ENCODE data around the gene TEKT3.

TEKT3 gene

DNA sequence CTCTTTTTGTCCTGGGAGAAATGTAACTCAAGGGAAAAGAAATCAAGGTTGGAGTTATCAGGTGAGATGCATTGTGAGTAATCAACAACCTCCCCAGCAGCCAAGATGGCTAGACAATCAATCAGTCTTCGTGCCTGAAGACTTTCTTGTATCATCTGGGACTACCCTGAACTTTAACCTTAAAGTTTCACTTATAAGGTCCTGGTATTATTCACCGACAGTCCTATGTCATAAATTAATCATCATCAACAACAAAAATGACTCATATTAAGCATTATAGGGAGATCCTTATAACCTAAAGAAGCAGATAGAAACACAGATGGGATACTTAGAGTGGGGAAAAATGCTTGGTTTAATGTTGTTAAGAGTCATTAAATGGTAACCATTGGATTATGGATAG is 7.7 kb upstream of the TEKT3 start:
- DNase-seq: no peak

DNA sequence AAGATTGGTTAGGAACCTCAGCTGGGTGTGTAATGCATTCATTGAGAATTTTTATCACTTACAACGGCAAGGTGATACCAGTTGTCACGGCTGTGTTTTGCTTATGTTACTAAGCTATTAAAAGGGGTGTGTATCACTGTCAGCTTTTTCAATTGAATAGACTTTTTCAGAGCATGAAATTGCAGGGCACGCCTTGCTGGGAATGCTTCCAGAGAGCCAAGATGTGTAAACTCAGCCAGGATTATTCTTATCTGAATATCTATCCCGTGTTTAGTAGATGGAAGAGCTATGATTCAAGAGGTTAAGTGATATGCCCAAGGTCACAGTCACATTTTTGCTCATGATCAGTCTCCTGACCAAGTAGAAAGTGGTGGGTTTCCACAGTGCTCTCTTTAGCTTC is 6.6 kb upstream of the TEKT3 start:
- no peak for DNase-seq

DNA sequence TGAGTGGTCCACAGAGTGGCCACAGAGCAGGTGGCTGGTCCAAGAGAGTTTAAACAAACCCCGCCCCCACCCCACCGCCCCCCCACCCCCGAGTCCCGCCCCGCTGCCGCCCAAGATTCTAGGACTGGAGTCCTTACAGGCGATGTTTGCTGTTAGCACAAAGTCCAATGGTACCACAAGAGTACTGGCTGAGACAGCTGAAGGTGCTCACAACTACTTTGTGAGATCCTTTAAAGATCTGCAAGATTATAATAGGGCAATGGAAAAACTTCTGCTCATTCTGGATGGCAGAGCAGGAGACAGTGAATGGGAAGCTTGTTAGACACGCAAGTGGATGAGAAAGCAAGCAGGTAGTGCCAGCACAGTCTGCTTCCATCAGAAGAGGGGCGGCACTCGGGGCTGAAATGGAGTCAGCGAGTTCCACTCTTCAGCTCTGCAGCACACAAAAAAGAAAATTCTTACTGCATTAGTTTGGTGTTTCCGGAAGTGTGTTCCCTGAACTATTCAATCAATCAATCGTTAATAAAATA is 4.7 kb upstream of the TEKT3 start:
- no peak for DNase-seq

DNA sequence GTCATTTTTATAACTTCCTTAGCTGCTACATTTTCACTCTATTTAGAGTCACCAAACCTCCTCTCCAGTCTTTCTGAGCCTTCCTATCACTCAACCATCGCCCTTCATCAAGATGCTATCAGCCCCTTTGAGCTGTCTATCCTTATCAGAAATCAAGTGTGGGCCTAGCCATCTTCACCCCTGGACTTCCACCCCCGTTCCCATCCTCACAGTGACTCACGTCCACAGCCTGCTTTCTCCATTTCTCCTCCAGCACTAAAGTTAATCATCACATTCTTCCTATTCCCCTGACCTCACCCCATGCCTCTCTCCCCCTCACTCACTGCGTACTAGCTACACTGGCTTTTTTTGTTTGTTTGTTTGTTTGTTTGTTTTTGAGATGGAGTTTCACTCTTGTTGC is 2.4 kb upstream of the TEKT3 start:
- no peak for DNase-seq

DNA sequence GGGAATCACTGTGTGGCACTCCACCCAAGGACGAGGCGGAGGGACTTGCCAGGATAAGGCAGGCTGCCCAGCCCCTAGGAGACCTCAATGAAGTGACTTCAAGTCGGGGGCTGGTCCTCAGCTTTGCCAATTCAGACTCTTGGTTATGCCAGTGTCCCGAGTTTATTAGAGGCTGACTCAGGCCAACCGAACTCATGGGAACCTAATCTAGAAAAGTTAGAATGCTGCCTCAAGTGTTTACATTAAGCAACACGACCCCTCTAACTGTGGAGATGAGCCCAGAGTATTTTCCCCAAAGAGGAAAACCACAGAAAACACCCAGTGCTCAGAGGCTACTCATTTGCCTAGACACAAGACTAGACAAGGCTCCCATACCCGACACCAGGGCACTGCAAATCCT is 1.1 kb upstream of the TEKT3 start:
- no peak for DNase-seq

DNA sequence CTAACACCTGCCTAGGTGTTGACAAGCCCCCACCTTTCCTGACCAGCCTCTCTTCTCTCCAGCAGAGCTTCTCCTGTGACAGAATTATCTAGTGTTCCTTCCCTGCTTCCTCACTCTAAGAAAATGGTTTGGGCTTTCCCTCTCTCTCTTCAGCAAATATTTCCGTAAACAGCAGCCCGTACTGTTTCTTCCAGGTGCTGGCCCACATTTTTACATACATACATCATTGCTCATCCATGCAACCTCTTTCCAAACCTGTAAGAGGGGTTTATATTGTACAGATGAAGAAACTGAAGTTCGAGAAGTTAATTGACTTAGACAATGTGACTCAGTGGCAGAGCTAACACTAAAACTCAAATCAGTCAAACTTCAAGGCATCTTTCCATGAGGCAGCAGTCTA is 569 bp upstream of the TEKT3 start:
- DNase-seq: no peak

DNA sequence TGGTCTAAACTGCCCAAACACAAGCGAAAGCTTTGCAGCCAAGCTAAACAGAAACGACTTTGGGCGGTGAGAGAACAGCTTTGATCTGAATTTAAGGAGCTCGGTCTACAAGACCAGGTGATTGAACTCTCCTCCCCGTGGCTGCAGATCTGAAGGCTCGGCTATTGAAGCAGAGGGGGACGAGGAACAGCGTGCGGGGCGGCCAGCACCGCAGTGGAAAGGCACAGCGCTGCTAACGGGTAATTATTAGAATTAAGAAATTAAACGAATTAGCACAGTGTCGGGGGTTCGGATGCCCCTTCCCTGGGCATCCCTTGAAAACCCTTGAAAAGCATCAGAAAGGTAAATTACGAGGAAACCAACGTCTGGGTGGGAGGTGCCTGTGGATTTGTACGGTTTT is 431 bp downstream of the TEKT3 start:
- DNase-seq: no peak

DNA sequence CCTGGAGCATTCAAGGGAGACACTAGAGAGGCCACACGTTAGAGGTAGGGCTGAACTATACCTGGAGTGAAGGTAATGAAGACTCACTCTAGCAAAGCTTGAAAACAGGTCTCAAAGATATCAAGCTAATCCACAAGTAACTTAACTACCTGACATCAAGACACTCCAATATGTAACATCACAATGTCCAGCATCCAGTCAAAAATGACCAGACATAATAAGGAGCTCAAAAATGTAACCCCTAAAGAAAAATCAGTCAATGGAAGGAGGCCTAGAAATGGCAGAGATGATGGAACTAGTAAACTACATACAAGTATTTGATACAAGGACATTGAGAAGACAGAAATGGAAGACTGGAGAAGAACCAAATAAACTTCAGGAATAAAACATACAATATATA is 6.0 kb downstream of the TEKT3 start:
- no peak for DNase-seq

DNA sequence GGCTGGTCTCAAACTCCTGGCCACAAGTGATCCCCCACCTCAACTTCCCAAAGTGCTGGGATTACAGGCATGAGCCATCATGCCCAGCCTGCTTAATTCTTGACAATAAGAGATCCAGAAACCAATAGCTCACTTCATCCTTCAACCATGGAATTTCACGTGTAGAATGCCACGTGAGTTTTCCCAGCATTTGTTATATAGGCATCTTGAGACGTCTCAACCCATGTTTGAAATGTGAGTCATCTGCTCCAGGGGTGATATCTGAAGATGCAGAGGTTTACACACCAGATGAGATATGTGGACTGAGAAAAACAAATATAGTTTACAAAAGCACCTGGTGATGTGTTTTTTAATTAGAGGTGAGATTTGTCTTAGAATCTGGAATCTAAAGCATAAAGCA is 7.1 kb downstream of the TEKT3 start:
- DNase-seq: no peak

DNA sequence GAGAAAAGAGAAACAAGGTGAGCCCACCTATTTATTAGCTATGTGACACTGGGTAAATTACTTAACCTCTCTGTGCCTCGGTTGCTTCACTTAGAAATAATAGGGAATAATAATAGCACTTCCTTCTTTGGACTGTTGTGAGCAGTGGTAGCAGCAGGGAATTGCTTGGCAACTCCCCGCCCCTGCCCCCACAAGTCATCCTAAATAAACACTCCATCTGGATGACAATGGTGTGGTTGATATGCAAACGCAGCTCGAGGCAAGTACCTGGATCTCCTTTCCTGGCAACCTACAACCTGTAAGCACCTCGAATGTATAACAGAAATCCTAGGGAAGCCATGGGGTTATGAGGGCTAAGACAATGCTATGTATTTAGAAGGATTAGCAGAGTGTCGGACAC is 9.1 kb downstream of the TEKT3 start:
- DNase-seq: no peak

DNA sequence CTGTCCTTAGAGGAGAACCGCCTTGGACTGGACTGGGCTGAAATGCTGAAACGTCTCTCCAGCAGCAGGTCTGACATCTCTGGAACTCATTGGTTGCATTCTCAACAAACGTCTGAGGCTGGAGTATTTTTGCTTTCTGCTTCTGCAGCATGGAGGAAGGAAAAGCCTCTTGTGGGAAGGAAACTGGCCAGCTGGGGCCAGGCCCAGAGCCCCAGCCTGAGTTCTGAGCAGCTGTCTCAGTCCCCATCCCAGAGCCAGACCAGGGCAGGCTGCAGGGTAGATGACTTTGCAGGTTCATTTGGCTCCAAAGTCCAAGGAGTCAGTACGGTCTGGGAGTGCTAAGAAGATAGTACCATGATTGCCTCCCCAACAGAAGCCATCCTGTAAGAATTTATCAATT is 18.3 kb downstream of the TEKT3 start:
- no peak for DNase-seq

DNA sequence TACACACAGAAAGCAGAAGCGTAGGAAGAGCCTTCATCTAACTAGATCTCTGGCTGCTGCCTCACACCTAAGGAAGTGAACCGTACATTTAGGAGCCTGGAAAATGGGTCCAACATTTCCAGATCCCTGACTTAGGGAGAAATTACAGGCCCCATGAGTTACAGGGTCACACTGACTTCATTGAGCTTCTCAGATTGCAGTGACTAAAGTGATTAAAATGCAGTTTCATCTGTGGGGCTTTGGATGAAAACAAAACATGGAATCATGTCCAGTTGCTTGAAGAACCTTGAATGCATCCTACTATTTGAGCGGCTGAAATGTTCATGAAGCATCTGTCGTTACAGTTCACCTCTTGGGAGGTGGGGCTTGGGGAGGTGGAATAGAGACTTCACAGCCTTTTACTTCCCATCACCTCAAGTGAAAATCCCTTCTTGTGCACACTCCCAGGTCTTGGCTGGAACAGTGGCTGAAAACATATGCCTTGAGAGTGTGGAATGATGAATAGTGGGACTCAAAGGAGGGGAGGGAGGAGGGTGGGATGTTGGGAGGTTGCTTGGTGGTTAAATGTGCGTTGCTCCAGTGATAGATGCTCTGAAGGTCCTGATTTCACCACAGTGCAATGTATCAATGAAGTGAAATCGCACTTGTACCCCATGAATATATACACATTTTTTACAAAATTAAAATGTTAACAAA is 19.7 kb downstream of the TEKT3 start:
- no peak for DNase-seq

DNA sequence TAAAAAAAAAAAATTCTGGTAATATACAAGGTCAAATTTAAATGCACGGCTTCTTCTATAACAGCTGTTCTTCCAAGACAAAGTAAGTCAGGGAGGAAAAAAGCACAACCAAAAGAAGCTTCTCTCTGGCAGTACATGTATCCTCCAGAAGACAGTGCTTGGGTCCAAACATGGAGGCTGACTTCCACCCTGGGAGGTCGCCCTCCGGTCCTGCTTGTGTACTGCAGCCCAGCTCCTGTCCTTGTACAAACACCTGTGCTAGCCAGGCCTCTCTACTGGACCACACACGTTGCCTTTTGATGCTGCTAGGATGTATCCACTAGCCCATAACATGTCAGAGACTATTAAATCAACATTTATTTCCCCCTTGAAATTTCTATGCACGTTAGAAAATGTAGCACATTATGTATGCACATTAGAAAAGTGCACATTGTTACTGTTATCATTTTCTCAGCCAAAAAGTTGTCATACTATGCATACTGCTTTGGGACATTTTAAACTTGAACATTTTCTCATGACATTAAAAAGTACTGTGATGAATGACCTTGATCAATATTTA is 21.9 kb downstream of the TEKT3 start:
- no peak for DNase-seq

DNA sequence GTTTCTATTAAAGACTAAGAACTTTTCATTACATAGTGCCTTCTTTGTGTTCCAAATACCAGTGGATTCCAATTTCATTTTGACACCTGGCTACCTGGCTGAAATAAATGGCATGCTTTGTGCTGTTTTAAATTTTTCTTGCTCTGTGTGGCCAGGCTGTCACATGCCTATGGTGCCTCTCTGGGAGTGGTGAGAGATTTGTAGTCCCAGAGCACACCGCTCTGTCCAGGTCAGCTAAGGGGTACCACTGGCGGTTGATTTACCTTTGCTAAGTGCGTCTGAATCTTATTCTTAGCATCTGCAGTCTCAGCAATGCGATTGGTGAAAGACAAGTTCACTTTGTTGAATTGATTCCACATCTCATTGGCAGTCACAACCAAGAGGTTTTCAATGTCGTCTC is 29.4 kb downstream of the TEKT3 start:
- DNase-seq: no peak

DNA sequence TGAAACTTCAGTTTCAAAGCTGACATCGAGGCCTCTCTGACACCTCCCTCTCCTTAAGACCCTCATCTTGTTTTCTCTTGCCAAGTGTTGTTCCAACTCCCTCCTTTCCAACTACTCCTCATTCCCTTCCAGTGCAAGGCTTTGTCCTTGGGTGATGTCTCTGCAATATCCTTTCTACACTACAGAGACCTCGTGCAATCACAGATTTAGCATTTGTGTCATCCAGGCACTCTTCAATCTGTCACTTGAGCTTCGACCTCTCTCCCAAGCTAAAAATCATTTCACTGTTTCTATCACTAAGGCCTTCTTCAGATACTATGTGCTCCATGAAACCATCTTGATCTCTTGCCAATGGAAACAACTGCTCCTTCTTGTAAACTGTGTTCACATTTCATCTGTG is 31.6 kb downstream of the TEKT3 start:
- DNase-seq: no peak

DNA sequence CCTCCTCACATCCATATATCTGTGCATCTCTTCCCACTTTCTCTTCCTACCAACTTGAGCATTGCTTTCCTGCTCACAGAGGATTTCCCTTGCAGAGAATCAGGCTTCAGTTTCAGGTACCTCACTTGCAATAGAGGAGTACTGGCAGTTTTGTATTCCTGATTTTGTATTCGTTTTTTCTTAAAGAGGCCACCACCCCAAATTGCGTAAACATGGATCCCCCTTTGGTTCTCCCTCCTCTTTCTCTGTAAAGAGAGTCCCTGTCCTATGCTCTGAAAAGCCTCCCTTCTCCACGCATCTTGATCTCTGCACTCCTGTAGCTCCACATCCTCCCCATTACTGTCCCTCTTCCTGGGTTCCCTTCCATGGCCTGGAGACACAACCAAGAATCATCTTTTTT is 32.2 kb downstream of the TEKT3 start:
- DNase-seq: no peak

DNA sequence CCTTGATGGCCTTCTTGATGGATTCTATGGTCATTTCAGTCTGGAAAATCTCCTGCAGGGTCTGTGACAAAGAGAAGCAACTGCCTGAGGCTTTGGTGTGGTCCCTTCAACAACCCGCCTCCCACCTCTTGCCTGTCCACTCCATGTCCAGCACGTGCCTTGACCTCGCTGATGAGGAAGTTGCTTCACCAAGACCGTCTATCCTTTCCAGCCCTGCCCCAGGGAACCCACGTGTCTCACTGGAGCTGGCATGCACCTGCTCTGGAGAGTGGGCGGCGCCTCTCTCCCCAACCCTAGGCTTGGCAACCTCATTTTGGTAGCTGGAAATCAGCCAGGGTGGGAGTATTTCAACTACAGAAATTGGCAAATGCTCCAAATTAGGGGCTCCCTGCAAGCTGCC is 32.6 kb downstream of the TEKT3 start:
- no peak for DNase-seq

DNA sequence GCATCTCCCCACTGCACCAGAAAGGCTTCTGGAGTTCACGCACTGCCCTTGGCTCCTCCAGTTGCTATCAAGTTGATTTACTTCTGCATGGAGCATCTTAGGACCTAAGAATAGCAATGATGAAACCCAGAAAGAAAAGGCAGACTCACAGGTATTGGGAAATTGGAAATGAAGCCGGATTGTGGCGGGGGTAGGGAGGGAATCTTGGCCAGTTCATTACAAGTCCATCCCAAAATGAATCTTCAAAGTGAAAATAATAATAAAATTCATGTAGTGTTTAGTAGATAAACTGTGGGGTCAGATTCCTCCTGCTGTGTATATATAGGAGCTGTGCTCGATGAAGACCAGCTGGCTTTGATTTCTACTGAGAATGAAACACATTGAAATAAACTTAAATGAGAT is 33.7 kb downstream of the TEKT3 start:
- no peak for DNase-seq

DNA sequence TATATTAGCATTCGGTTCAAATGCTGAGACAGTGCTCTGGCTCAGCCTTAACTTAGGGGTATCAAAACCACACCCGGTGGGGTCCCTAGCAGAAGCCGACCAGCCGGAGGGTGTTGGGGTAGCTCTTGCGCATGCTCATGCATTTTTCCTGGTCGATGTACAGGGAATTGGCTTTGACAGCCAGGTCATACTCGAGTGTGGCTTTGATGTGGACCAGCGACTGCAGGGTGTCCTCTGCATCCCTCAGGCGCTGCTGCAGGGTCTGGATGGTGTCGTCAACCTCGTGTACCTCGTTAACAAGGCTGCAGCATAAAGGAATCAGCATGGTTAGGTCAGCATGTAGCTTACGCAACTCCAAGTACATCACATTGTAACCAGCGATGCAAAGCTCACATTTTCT is 37.5 kb downstream of the TEKT3 start:
- DNase-seq: no peak

DNA sequence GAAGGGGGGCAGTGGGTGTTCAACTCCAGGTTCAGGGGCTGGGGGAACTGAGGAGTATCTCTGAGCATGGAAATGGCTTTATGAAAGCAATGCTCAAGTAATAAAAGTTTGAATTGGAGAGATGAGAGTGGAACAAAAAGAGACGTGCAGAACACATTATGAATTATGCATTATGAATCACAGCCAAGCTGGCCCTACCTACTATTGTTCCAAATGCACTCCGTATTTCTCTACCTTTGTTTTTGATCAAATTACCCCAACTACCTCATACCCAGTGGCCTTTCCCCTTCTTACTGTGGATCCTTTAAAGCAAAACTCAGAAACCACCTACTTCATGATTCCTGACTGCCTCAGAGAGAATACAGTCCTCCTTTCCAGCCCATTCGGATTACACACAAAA is 38.1 kb downstream of the TEKT3 start:
- DNase-seq: no peak

DNA sequence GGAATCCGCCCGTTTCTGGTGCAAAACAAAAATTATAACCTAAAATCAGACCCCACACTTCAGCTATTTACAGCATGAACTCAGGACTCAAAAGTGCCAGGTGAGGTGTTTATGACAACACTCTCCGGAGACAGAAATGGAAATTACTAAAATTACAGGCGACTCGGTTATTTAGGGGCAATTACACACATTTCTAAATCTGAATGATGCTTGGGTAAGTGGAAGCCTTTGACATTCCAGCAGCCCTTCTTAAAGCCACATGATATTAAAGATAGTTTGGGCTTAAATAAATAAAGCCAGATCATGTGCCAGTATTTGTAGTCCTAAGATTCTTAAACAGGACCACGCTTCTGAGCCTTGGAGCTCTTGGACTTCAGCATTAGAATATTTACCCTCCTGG is 39.6 kb downstream of the TEKT3 start:
- no peak for DNase-seq

DNA sequence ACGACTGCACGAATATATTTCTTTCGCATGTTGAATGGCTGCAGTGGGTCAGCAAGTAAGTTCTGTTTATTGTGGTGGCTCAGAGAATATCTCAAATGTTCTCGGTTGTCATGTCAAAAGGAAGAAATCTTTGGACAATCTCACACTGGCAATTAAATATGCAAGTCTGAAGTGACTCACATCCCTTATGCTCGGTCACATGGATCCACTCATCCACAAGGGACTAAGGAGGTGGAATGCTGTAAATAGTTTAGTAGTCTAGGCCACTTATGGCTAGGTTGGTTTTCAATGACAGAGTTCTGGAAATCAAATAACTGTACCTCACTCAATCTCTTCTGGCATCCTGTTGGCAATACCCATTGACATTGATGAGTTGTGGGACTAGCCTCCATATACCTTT is 43.2 kb downstream of the TEKT3 start:
- DNase-seq: no peak

DNA sequence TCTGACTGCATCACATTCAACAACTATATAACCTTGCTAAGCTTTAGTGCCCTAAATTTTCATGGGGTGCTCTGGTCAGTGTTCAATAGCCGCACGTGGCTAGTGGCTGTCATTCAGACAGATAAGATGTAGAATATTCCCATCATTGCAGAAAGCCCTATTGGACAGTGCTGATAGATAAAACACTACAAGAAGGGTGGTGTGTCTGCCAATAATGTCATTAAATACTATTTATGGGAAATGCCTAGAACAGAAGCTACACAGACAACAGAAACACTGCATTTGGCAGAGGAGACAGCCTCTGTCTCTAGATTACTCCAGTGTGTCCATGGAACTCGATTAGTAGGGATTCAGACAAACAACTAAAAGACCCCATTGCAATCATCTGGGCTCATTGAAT is 47.8 kb downstream of the TEKT3 start:
- DNase-seq: no peak

DNA sequence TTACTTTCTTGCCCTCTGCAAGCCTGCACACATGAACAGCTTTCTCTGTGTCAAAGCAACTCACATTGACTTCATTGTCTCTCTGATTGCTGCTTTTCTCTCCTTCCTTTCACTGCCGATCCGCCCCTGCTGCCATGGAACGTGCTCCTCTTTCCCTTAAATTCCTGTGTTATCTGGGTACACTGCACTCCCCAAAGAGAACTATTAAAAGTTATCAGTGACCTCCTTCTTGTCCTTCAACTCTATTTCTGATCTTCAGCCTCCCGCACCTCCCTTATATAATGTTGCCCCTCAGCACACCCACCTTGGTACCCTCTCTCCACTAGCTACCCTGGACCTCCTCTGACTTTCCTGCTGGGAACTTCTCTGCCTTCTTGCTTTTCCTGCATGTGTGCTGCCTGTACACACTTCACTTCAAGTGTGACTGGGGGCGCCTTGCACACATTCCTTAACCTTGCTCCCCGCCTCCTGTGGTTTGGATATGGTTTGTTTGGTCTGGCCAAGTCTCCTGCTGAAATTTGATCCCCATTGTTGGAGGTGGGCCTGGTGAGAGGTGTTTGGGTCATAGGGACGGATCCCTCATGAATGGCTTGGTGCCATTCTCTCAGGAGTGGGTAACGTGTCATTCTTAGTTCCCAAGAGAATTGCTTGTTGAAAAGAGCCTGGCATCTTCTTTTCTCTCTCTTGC is 49.6 kb downstream of the TEKT3 start:
- no peak for DNase-seq

DNA sequence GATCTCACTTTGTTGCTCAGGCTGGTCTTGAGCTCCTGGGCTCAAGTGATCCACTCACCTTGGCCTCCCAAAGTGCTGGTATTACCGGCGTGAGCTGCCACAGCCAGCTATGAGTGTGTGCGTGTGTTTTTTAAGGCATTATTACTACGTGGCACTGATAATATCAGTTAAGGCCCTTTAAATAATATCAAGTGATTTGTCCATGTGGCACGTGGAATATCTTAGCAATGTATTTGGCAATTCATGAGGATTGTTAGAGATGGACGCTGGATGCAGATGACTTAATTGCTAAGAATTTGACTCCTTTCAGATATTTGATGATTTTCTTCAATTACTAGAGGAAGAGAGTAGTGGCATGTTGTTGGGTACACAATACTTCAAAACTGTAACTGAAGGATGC is 50.8 kb downstream of the TEKT3 start:
- no peak for DNase-seq
